GM18870 (cell line): ENCODE data around the gene HLA-C.
"Not testable (repeated sequence)": the region's sequence is repeated elsewhere in the genome, so short reads cannot be mapped to it uniquely, and the experiment has no call there.

Experiments used
- ATAC-seq: cut with Tn5 transposase; IDR thresholded peaks from one replicate; pipeline ENCODE4 v1.9.1; 2021; ENCODE audit warnings: moderate library complexity; ENCODE audit not compliant: unreplicated experiment

The HLA-C gene

DNA sequence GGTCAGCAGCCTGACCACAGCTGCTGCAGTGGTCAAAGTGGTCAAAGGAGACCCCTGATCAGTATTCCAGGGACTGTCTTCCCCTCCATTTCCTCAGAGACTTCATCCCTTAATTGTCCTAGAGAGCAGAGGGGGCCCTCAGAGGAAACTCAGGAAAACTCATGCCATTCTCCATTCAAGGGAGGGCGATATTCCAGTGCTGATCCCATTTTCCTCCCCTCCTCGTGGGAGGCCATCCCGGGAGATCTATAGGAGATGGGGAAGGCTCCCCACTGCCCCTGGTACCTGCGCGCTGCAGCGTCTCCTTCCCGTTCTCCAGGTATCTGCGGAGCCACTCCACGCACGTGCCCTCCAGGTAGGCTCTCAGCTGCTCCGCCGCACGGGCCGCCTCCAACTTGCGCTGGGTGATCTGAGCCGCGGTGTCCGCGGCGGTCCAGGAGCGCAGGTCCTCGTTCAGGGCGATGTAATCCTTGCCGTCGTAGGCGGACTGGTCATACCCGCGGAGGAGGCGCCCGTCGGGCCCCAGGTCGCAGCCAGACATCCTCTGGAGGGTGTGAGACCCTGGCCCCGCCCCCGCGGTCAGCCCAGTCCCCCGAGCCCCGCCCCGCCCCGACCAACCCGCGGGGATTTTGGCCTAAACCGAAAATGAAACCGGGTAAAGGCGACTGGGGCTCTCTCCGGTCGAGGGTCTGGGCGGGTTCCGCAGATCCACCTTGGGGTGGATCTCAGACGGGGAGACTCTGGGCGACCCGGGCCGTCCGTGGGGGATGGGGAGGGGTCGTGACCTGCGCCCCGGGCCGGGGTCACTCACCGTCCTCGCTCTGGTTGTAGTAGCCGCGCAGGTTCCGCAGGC is 878 bp downstream of the HLA-C start:
- ATAC-seq = peak; percentile 7

DNA sequence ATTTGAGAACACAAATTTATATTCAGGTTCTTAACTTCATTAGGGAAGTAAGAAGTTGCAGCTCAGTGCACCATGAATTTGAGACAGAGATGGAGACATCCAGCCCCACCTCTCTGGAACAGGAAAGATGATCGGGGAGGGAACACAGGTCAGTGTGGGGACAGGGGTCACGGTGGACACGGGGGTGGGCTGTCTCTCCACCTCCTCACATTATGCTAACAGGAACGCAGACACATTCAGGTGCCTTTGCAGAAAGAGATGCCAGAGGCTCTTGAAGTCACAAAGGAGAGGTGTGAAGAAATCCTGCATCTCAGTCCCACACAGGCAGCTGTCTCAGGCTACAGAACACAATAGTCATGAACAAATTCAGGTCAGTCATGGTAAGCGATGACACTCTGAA is 3.1 kb downstream of the HLA-C start:
- ATAC-seq = no peak

DNA sequence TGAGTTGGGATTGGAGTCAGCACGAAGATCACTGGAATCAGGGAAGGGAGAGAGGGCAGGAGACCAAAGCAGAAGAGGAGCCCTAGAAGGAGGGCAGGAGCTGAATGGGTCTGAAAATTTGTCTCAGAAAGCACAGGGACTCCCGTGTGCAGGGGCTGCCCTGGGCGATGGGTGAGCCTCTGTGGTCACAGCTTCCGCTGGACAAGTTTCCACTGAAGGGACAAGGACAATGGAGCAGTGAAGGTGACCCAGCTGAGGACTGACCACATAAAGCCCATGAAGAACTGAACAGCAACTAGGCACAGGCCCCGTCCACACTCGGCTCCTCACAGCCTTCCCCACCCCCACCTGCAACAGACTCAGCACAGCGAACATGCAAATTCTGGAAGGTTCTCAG is 3.5 kb downstream of the HLA-C start:
- ATAC-seq = no peak

DNA sequence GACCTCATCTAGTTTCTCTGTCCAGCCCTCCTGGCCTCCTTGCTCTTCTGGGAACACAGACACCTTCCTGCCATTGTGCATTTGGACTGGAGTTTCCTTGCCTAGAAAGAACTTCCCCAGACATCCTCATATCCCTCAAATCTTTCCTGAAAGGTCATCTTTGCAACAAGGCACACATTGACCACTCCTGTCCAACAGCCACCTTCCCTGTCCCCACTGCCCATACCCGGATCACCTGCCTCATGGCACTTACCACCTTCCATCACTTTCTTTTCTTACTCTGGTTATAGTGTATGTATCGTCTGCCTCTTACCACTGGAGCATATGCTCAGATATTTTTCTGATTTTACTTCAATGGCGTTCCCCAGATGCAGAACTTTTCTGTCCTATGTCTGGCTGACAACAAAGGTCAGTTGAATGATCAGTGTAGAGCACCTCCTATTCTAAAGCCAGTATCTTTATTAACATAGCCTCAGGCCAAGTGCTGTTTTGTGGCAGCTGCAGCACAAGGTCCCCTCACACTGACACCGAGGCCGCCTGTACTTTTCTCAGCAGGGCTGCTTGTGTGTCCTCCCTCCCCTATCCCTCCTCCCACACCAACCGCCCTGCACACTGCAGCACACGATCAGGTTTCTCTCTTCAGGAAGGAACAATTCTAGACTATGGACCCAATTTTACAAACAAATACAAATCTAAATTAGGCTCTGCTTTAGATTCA is 4.1 kb downstream of the HLA-C start:
- ATAC-seq = no peak

DNA sequence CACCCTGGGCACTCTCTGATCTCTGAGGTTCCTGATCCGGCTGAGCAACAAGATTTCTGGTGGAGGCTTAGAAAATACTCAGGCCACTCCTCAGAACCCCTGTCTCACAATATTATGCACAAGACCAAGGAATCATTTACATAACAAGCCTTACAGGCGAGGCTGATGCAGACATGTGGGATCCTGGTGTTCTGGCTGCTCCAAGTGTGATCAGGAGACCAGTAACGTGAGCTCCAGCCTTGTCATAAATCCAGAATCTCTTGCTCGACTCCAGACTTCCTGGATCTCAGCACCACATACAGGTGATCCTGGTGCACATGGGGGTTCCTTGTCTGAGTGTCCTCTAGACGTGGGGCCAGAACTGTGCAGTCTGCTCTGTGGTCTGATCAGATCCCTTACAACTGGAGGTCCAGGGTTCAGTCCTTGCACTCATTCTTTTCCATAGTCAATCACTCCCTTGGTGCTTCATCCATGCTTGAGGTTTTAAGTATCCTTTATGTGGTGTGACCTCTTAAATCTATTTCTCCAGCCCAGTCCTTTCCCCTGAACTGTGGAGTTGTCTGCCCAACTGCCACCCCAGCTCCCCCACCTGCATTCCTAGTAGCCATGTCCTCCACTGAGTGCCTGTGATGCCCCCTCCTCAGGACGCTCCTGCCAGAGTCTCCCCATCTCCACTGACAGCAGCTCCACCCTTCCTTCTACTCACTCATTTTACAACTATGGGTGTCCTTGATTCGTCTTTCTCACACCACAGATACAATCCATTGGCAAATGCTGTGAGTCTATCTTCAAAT is 5.1 kb downstream of the HLA-C start:
- no peak for ATAC-seq

DNA sequence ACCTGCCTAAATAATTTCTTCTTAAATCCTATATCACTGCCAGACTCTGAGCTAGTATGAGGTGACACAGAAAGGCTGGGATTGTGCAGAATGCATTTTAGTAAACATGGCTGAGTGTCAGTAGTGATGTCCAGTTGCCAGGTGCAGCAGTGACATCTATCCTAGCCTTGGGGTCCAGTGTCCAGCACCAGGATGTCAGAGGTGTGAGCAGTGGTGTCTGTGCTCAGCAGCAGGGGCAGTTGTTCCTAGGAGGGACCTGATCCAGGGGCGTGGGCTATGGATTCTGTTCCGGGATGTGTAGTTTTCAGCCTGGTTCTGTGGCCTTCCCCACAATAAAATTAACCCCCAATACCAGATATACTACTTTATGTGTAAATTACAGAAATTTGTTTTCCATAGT is 6.0 kb downstream of the HLA-C start:
- ATAC-seq = no peak

DNA sequence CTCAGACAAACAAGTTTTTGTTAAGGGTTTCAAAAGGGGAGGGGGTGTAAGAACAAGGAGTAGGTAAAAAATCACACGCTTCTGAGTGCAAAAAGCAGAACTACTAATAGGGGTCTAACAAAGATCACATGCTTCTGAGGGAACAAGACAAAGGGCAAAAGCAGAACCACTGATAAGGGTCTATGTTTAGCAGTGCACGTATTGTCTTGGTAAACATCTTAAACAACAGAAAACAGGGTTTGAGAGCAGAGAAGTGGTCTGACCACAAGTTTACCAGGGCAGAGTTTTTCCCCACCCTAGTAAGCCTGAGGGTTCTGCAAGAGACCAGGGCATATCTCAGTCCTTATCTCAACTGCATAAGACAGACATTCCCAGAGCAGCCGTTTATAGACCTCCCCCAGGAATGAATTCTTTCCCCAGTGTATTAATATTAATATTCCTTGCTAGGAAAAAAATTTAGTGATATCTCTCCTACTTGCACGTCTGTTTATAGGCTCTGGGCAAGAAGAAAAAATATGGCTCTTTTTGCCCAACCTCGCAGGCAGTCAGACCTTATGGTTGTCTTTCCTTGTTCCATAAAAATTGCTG is 8.5 kb downstream of the HLA-C start:
- ATAC-seq = not testable (repeated sequence)

DNA sequence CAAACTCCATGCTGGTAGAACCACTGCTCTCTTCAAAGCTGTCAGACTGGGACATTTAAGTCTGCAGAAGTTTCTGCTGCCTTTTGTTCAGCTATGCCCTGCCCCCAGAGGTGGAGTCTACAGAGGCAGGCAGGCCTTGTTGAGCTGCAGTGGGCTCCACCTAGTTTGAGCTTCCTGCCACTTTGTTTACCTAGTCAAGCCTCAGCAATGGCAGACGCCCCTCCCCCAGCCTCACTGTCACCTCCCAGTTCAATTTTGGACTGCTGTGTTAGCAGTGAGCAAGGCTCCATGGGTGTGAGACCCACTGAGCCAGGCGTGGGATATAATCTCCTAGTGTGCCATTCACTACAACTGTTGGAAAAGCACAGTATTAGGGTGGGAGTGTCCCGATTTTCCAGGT is 11.9 kb downstream of the HLA-C start:
- not testable (repeated sequence) for ATAC-seq

DNA sequence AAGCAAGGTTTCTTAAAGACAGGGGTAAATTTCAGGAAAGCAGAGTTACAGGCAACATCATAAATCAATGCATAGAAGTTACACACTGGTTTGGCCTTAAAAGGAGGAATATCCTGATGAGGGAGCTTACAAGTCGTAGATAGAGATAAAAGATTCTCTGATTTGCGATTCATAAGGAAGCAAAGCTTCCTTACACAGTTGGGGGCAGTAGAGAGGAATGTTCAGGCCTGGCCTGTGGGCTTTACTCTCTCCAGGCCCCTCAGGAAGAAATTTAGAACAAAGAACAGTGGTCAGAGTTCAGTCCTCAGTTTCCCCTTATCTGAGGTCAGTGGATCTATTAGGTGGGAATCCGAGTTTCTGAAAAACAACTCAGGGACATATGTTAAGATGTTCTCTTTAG is 19.3 kb downstream of the HLA-C start:
- ATAC-seq = no peak

DNA sequence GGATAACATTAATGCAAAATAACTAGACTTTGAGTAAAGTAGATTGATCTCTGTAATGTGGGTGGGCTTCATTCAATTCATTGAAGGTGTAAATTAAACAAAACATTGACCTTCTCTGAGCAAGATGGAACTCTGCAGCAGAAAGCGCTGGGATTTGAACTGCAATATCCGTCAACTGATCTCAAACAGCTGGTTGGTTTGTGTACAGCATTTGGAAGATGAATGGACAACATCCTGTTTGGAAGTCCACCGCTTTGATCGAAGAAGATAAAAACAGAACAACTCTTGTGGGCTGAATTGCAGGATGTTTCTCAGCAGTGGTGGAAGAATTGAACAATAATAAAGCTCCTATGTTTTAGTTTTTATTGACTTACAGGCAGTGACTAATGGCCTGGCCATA is 20.6 kb downstream of the HLA-C start:
- ATAC-seq = no peak

DNA sequence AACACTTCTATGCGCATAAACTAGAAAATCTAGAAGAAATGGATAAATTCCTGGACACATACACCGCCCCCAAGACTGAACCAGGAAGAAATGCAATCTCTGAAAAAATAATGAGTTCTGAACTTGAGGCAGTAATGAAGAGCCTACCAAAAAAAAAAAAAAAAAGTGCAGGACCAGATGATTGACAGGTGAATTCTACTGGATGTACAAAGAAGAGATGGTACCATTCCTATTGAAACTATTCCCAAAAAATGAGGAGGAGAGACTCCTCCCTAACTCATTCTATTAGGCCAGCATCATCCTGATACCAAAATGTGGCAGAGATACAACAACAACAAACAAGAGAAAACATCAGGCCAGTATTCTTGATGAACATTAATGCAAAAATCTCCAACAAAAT is 22.7 kb downstream of the HLA-C start:
- no peak for ATAC-seq

DNA sequence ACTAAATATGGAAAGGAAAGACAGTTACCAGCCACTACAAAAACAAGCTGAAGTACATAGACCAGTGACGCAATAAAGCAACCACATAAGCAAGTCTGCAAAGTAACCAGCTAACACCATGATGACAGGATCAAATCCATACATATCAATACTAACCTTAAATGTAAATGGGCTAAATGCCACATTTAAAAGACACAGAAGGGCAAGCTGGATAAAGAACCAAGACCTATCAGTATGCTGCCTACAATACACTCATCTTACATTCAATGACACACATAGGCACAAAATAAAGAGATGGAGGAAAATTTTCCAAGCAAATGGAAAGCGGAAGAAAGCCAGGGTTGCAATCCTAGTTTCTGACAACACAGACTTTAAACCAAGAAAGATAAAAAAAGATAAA is 24.1 kb downstream of the HLA-C start:
- no peak for ATAC-seq

DNA sequence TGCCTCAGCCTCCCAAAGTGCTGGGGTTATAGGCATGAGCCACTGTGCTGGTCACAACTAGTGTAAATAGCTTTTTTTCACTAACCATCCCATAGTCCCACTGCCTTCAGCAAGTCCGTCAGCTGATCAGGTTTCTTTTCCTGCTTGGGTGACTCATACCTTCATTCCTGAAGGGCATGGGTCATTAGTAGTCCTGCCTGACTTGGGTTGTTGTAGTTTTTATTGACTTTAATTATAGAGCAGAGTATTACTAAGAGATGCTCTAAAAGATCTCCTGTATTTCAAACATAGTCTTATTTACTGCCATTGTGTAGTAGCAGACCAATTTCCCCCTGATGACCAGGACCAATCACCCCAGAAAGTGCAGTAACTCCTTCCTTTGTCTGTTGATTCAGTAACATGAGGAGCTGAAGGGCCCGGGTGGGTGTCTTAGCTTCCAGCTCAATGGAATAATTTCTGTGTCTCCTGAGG is 25.8 kb downstream of the HLA-C start:
- ATAC-seq = no peak

DNA sequence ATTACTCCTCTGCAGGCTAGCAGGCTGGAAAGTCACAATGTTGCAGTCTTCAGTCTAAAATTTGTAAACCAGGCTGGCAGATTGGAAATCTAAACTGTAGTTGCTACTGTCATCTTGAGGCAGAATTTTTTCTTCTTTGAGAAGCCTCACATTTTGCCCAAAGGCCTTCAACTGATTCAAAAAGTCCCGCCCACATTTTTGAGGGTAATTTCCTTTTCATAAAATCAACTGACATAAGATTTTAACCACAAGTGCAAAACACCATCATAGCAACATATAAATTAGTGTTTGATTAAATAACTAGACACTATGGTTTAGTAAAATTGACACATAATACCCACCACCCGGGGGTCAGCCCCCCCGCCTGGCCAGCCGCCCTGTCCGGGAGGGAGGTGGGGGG is 28.4 kb downstream of the HLA-C start:
- ATAC-seq = no peak

DNA sequence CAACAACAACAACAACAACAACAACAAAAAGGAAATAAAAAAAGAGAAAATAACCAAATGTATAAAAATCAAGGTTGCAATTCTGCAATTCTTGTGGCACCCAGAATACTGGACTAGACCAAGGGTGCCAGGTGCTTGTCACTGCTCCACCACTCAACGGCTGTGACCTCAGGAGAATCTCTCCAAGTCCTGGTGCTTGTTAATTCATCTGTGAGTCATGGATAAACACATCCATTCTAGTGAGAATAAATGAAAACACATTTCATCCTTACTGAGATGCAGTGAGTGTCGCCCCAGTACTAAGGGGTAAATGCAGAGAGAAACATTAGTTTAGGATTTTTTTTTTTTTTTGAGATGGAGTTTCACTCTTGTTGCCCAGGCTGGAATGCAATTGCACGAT is 32.0 kb downstream of the HLA-C start:
- no peak for ATAC-seq

DNA sequence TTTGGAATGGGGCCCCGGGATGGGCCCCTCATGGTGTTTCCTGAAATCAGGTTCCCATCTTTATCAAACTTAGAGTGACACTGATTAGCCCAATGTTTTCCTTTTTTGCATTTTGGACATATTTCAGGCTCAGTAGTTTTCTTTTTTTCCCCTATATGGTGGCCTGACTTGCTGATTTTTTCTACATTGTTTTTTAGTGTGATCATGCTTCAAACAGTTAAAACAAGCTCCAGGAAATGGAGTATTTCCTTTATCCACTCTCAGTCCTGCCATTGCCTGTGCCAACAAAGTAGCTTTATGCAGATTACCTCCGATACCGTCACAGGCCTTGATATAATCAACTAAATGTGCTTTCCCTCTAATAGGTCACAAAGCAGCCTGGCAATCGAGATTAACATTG is 37.8 kb downstream of the HLA-C start:
- ATAC-seq = not testable (repeated sequence)

DNA sequence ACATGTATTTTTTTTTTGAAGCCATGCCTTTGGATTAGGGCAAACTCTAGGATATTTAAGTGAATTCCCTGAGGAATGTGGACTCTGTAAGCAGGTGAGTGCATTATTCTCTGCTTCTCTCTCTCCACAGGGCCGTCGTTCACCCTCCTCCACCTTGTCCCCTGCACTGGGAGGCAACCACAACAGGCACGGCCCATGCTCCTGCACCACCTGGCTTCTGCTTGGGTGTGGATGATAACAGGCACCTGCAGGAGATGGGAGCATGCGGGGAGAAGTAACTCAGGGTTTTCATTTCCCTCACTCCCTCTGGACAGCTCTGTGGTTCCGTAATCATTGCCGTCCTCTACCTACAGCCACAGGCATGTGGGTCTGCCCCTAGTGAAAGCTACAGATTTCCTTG is 43.4 kb downstream of the HLA-C start:
- ATAC-seq = no peak

DNA sequence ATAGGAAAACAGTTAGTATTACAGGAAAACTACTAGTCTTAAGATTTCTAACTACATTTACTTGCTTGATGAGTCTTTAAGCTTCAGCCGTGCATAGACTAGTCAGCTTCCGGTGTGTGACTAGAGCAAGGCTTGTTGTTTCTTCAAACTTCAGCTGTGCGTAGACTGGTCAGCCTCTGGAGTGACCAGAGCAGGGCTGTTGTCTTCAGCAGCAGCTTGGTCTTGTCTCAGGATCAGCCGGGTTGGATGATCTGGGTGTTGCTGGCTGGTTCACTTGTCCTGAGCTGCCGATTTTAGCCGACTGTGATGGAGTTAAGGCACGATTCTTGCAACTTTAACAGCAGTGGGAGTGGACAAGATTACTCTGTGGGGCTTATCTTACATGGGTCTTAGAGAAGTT is 44.7 kb downstream of the HLA-C start:
- ATAC-seq = no peak

DNA sequence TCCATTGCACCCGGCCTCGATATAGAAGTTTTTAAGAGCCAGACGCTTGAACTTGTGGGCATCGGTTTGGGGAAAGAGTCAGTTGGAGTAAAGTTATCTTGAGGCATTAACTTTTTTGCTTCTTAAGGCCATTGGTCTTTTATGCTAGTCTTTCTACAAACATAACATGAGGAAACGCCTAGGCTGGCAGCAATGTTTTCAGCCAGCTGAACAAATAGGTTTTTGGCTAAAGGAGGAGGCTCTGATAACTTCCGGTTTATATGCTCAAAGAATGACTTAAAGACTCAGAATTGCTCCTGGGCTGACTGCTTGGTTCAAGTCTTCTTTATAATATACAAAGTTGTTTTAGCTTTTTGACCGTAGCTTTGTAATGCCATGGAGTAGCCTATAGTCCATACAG is 46.2 kb downstream of the HLA-C start:
- no peak for ATAC-seq

DNA sequence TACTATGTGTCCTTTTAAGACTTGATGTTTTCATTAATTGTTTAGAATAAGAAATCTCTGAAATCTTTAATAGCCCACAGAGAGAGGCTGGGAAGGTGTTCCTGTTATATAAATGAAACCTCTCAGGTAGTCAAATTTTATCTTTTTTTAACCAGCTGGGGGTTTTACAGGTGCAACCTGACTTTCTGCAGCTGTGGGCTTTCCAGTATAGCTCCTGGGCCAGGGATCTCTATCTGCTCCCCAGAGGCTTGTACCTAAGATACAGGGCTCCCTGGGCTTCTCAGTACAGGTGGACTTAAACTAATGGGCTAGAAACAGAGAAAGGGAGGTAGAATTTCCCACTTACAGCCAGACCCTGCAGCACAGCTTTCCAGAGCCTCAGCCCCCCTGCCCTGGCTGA is 49.4 kb downstream of the HLA-C start:
- ATAC-seq = no peak
